Fibroblast of pulmonary artery (primary cell): Measurements from ENCODE around the gene DDX1.

Experiments
- DNase-seq: peaks from one replicate; pipeline ENCODE4 v3.0.0-alpha.2; 2010; ENCODE audit warnings: low read depth
- H3K4me3 ChIP-seq: replicated peaks from 2 replicates; pipeline ENCODE4 v1.5.1; 2011; ENCODE audit warnings: low read depth, mild to moderate bottlenecking, control low read depth, low read length, moderate library complexity
- CTCF ChIP-seq: IDR thresholded peaks from 2 replicates; pipeline ENCODE4 v1.5.1; 2011; ENCODE audit warnings: mild to moderate bottlenecking, control low read depth, low read length, inconsistent platforms; ENCODE audit errors: missing control alignments

The DDX1 gene

GRCh38 chr2:15603948-15604347 is 12.3 kb downstream of the DDX1 start:
- DNase-seq = no peak
- TF ChIP-seq CTCF = no peak
- H3K4me3 ChIP-seq = no peak overlapping the region

- TF ChIP-seq CTCF = no peak
- no peak overlapping the region for H3K4me3 ChIP-seq
- DNase-seq = no peak
Observed at GRCh38 chr2:15605721-15606120, 14.1 kb downstream of the DDX1 start.

- no peak for DNase-seq
- no peak overlapping the region for H3K4me3 ChIP-seq
- TF ChIP-seq CTCF = no peak
Observed at GRCh38 chr2:15606481-15607441, 15.1 kb downstream of the DDX1 start.

- H3K4me3 ChIP-seq = no peak overlapping the region
- no peak for DNase-seq
- no peak for TF ChIP-seq CTCF
Observed at GRCh38 chr2:15607709-15608391, 16.2 kb downstream of the DDX1 start.

GRCh38 chr2:15608392-15608761 is 16.7 kb downstream of the DDX1 start:
- no peak overlapping the region for H3K4me3 ChIP-seq
- no peak for TF ChIP-seq CTCF
- no peak for DNase-seq

- TF ChIP-seq CTCF = no peak
- no peak for DNase-seq
- H3K4me3 ChIP-seq = no peak overlapping the region
Observed at GRCh38 chr2:15609341-15610042, 17.8 kb downstream of the DDX1 start.
